ENCODE data around the gene RHAG.
"Not testable (repeated sequence)": the region's sequence is repeated elsewhere in the genome, so short reads cannot be mapped to it uniquely, and the experiment has no call there.

The RHAG gene

DNA sequence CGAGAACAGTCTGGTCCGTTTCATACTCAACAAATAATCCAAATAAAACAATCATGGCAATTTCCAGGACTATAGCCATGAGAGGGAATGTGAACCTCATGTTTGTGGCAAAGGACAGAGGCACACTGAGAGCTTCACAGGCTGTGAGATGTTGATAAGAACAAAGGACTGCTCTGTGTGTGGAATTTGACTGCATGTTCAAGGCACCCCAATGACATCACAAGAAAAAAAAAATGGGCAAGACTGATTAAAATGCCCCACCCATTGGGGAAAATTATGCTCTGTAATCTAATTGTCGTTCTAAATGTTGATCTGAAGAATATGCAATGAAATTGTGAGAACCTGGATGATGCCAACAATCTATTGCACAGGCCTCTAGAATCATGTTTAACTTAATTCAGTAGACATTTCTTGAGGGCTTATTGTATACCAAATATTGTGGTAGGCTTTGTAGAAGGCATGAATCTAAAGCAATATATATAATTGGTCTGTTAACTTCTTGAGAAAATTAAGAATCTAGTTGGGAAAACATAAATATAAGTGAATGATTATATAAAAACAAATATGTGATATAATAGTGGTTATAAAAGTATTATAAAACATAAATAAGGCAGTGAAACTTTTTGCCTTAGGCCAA, at the start of gene RHAG:
RHAG (minus strand) TSS at position 127 of the 637 bp plus-strand sequence; CDS start at position 100, 27 bp downstream.
- in situ Hi-C loops (cut with MboI; ENCODE audit: low sequenced_read_pairs): no loop called here

DNA sequence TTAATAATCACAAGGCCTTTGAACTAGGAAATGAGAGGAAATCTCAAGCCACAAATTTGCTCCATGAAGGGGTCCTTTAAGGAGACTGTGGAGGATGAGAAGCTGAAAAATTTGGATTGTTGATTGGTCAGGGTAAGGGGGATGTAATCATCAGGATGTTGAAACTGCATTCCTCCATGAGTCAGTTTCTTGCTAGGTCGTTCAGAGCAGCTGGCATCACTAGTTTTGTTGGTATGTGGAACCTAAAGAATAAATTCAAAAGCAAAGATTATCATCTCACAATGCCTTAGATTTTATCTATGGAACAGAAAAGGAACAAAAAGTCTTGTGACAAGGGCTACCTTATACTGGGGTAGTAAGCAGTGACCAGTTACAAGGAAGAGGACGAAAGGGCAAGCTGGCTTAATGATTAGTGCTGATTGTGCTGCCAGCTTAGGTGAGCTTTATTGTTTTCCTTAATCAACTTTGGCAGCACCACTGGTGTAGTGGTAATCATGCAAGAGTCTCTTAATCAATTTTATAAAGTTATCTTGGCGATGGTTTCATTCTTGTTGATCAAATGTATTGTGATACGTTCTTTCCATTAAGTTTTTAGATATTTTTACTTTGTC, 40.1 kb upstream of the RHAG start:
- in situ Hi-C loops (cut with MboI; ENCODE audit: low sequenced_read_pairs): no loop called here

DNA sequence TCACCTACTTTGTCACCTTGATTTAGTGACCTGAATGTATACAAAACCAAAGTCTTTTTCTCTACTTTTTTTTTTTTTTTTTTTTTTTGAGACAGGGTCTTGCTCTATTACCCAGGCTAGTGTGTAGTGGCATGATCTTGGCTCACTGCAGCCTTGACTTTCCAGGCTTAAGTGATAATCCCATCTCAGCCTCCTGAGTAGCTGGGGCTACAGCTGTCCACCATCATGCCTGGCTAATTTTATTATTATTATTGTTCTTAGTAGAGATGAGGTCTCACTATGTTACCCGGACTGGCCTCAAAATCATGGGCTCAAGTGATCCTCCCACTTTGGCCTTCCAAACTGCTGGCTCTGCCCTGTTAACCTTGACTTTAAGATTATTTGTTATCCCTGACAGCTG, 39.2 kb upstream of the RHAG start:
- in situ Hi-C loops (cut with MboI; ENCODE audit: low sequenced_read_pairs): no loop called here

GRCh38 chr6:49668083-49668511, 31.5 kb upstream of the RHAG start:
- in situ Hi-C loops (cut with MboI; ENCODE audit: low sequenced_read_pairs): no loop called here

- in situ Hi-C loops (cut with MboI; ENCODE audit: low sequenced_read_pairs): no loop called here
Observed at GRCh38 chr6:49666930-49667757, 30.5 kb upstream of the RHAG start.

GRCh38 chr6:49666480-49666879, 29.8 kb upstream of the RHAG start:
- in situ Hi-C loops (cut with MboI; ENCODE audit: low sequenced_read_pairs): no loop called here

DNA sequence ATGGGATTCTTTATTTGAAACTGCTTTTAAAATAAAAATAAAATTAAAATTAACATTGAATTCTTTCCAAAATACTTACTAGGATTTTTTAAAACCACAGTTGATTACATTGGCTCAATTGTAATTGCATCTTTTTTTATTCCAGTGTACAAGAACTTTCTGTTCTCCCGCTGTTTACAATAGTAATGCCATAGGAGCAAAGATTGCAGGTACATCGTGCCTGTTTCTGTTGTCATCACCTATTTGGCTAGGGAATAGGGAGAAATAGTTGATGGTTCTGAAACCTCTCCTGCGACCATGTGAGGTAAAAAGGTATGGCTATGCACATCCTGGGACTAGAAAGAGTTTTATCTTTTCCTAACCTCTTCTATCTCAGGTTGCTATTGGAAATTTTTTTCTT, 28.2 kb upstream of the RHAG start:
- in situ Hi-C loops (cut with MboI; ENCODE audit: low sequenced_read_pairs): no loop called here

- in situ Hi-C loops (cut with MboI; ENCODE audit: low sequenced_read_pairs): not testable (repeated sequence)
Observed at GRCh38 chr6:49664054-49664453, 27.4 kb upstream of the RHAG start.

DNA sequence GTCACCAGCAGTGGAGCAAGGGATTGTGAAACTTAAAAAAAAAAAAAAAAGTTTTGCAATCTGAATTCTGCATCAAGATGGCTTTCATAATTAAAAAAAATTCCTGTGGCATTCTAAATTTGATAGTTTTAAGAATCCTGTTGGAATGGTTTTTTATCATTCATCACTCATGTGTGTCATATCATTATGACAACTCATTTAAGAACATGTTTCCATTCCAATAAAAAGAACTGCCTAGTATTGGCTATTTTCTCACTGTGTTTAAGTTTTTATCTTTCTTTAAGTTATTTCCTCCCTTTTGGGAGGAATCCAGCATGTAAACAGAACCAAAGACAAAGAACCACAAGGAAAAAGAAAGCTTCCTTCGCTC, 26.2 kb upstream of the RHAG start:
- in situ Hi-C loops (cut with MboI; ENCODE audit: low sequenced_read_pairs): no loop called here

DNA sequence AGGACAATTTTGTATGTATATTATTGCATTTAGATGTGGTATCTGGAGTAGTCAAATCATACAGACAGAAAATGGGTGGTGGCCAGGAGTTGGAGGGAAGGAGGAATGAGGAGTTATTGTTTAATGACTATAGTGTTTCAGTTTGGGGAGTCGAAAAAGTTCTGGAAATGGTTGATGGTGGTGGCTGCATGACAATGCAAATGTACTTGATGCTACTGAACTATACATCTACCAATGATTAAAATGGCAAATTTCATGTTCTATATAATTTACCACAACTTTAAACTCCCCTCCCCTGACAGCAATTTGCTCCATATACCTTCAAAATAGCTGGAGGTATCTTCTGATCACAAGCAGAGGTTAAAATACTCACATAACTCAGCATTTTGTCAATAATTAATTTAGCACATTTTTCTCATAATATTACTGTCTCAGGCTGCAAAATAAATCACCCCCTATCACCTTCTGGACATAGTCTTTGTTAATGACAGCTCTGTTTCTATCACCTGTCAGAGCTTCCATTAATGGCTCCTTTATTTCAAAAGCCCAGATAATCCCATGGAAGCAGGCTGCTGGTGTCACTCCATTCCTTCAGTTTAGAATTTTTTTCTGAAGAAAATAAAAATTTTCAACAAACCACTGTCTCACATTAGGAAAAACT, 25.7 kb upstream of the RHAG start:
- in situ Hi-C loops (cut with MboI; ENCODE audit: low sequenced_read_pairs): no loop called here

- in situ Hi-C loops (cut with MboI; ENCODE audit: low sequenced_read_pairs): no loop called here
Observed at GRCh38 chr6:49653942-49654341, 17.3 kb upstream of the RHAG start.

DNA sequence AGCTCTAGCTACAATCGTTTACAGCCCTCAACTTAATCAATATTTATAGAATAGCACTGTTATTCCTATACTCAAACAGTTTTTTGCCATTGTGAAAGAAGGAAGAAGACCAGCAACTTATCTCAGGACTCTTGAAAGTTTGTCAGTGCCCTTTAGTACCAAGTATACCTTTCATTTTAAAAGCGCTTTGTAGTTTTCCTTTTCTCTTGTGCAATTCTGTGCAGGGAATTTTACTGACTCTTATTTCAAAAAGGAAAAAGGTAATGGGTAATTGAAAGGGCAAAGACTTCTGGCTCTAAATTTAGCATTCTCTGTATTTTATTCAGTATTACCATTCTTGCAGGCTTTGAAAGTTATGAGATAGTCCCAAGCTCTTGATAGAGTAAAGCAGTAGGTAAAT, 16.8 kb upstream of the RHAG start:
- in situ Hi-C loops (cut with MboI; ENCODE audit: low sequenced_read_pairs): no loop called here

- in situ Hi-C loops (cut with MboI; ENCODE audit: low sequenced_read_pairs): no loop called here
Observed at GRCh38 chr6:49651239-49651638, 14.6 kb upstream of the RHAG start.

GRCh38 chr6:49649988-49650387, 13.3 kb upstream of the RHAG start:
- in situ Hi-C loops (cut with MboI; ENCODE audit: low sequenced_read_pairs): no loop called here

DNA sequence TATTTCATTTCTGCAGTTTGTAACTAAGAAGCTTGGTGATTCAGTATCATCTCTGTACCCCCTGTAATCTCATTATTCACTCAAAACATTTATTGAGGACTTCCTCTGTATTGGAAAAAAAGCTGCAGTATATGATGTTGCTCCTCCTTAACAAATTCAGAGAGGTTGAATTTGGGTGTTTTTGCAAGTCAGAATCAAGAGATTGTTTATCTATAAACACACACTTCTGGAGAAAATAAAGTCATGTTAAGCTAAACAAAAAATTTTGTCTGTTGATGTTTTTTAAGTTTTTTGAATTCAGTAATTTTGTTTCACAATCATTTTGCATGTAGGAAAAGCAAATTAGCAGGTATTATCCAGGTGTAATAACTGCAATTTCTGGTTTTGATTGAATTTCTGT, 11.4 kb upstream of the RHAG start:
- in situ Hi-C loops (cut with MboI; ENCODE audit: low sequenced_read_pairs): no loop called here

DNA sequence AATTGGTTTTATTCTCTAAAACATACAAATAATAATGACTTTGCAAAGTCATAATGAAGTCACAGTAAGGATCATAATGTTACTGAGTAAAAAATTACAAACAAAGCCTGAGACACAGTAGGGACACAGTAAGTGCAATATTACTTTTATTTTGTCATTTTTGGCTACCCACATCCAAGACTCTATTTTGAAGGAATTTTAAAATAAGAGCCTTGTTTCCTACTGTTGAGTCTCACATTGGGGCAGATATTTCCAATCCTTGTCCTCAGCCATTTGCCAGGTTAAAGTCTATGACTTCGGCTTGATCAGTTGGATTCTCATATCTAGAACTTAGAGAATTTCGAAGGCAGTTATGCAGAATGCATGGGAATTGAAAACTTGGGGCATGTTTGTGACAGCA, 10.8 kb upstream of the RHAG start:
- in situ Hi-C loops (cut with MboI; ENCODE audit: low sequenced_read_pairs): no loop called here

DNA sequence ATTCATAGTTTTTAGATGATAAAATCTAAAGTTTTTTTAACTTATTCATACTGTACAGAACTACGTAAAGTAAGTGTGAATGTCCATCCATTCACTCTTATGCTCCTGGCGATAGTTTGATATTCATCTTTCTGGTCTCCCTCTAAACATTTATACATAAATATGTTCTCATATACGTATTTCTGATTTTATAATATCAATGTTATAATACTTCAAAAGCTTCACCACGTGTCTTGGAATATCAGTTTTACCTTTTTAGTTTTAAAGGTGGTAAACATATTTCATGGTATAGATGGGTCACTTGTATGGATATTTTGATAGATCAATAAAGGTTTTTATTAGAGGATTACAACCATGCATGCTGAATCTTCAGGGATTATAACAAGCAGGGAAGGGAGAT, 10.3 kb upstream of the RHAG start:
- in situ Hi-C loops (cut with MboI; ENCODE audit: low sequenced_read_pairs): no loop called here

GRCh38 chr6:49646130-49646824, 9.6 kb upstream of the RHAG start:
- in situ Hi-C loops (cut with MboI; ENCODE audit: low sequenced_read_pairs): no loop called here

- in situ Hi-C loops (cut with MboI; ENCODE audit: low sequenced_read_pairs): no loop called here
Observed at GRCh38 chr6:49645139-49645538, 8.5 kb upstream of the RHAG start.

- in situ Hi-C loops (cut with MboI; ENCODE audit: low sequenced_read_pairs): no loop called here
Observed at GRCh38 chr6:49639177-49639817, 2.7 kb upstream of the RHAG start.

- in situ Hi-C loops (cut with MboI; ENCODE audit: low sequenced_read_pairs): no loop called here
Observed at GRCh38 chr6:49637350-49637731, 702 bp upstream of the RHAG start.

Data from HL-60/S4 treated with phorbol 12-myristate 13-acetate at 8.2 ng/mL for 4 days and 3 days (cell line).